Esophagus (tissue), 2 donors: ENCODE data around the gene PCAT6. TPM values are rescaled to one million over a fixed set of nuclear protein-coding genes. Genes with fewer than 3 reads are reported as not detected.

Source experiments
- H3K27ac ChIP-seq, 2 donors: one replicate each; pipeline ENCODE4 v1.5.1; 2013; ENCODE audit warnings: low read depth in 2 of 2, mild to moderate bottlenecking in 2 of 2, inconsistent platforms in 1 of 2, low read length in 1 of 2, moderate library complexity in 1 of 2
- H3K27me3 ChIP-seq, 2 donors: one replicate each; pipeline ENCODE4 v1.6.1; 2013; ENCODE audit warnings: low read length in 2 of 2, control low read depth in 1 of 2, mild to moderate bottlenecking in 1 of 2; ENCODE audit not compliant: insufficient read depth in 2 of 2, control insufficient read depth in 1 of 2
- H3K36me3 ChIP-seq, 2 donors: one replicate each; pipeline ENCODE4 v1.6.1; 2013; ENCODE audit warnings: low read length in 1 of 2; ENCODE audit not compliant: control insufficient read depth in 2 of 2, insufficient read depth in 2 of 2
- H3K4me1 ChIP-seq, 2 donors: one replicate each; pipeline ENCODE4 v1.6.1; 2013; ENCODE audit warnings: low read length in 1 of 2; ENCODE audit not compliant: control insufficient read depth in 2 of 2, insufficient read depth in 2 of 2
- H3K4me3 ChIP-seq, 2 donors: one replicate each; pipeline ENCODE4 v1.5.1; 2013; ENCODE audit warnings: low read length in 2 of 2, mild to moderate bottlenecking in 2 of 2, low read depth in 1 of 2, moderate library complexity in 1 of 2
- H3K9me3 ChIP-seq, 2 donors: one replicate each; pipeline ENCODE4 v1.6.1; 2013; ENCODE audit warnings: mild to moderate bottlenecking in 2 of 2, low read depth in 1 of 2, low read length in 1 of 2, moderate library complexity in 1 of 2; ENCODE audit not compliant: control insufficient read depth in 2 of 2, insufficient read depth in 1 of 2
- WGBS, 2 donors: extraction: QIAGEN DNeasy Blood & Tissue Kit; methylation state at CpG; one replicate each; pipeline ENCODE4 v1.1.7; 2013; 5-methylcytosine and 5-hydroxymethylcytosine counted together
- polyA plus RNA-seq, 2 donors: library from polyadenylated mRNA; stranded (reverse); fragments of 200-250 nt; gene quantifications; one replicate each; pipeline ENCODE4 v1.2.3, GENCODE V29; 2013
- donor health status: healthy with polysubstance abuse.
- donor health status: Bipolar disorder and iron deficiency.

The PCAT6 gene
- polyA plus RNA-seq, 2 donors: 4.1 to 8.9 TPM

GRCh38 chr1:202805886-202806844 is 4.6 kb upstream of the PCAT6 start:
- 21 to 23% methylated on average over 7 of the region's 7 CpGs for WGBS, 2 donors
- Histone ChIP-seq H3K36me3 (no peaks in the 10 kb centered on the region), H3K4me1 (peaks cover 0 to 2% of the 10 kb centered on the region in 2 donors), H3K4me3 (peak overlapping the region; percentile 69 to 93), H3K27ac (peak overlapping the region; percentile 86 to 90), H3K9me3 (no peaks in the 10 kb centered on the region), H3K27me3 (no peaks in the 10 kb centered on the region)

- Histone ChIP-seq H3K27me3 (no peaks in the 10 kb centered on the region), H3K4me1 (peaks cover 2 to 4% of the 10 kb centered on the region in 2 donors), H3K9me3 (no peaks in the 10 kb centered on the region), H3K4me3 (peak overlapping the region; percentile 69 to 93), H3K36me3 (no peaks in the 10 kb centered on the region), H3K27ac (peak overlapping the region; percentile 86 to 90)
- WGBS, 2 donors: 0 to 1% methylated on average over 48 to 51 of the region's 51 CpGs
Measured at GRCh38 chr1:202806845-202807450, 3.8 kb upstream of the PCAT6 start.

GRCh38 chr1:202807451-202807925 is 3.3 kb upstream of the PCAT6 start:
- H3K27ac ChIP-seq: peak overlapping the region; percentile 86 to 90
- peaks cover 3 to 10% of the 10 kb centered on the region in 2 donors for H3K4me1 ChIP-seq
- H3K9me3 ChIP-seq: no peaks in the 10 kb centered on the region
- no peaks in the 10 kb centered on the region for H3K27me3 ChIP-seq
- 0 to 1% methylated on average over 43 to 45 of the region's 45 CpGs for WGBS, 2 donors
- peak overlapping the region; percentile 69 to 93 for H3K4me3 ChIP-seq
- no peaks in the 10 kb centered on the region for H3K36me3 ChIP-seq

GRCh38 chr1:202807926-202808757 is 2.6 kb upstream of the PCAT6 start, which contains the start of gene KDM5B:
Gene KDM5B, minus strand, starts transcription at chr1:202808421. Its CDS starts 116 bp downstream, at chr1:202808305.
- Histone ChIP-seq H3K27ac (peak within 1 kb of the TSS; percentile 86 to 90), H3K4me1 (peaks cover 4 to 14% of the 10 kb centered on the region in 2 donors), H3K4me3 (peak within 1 kb of the TSS; percentile 69 to 93), H3K36me3 (no peaks in the 10 kb centered on the region), H3K27me3 (no peaks in the 10 kb centered on the region), H3K9me3 (no peaks in the 10 kb centered on the region)
- 1% methylated on average over 82 to 84 of the region's 84 CpGs for WGBS, 2 donors

- no peaks in the 10 kb centered on the region for H3K9me3 ChIP-seq
Measured at GRCh38 chr1:202809597-202810159, 1.1 kb upstream of the PCAT6 start.

GRCh38 chr1:202810193-202810614 is 550 bp upstream of the PCAT6 start:
- 6% methylated on average over 13 of the region's 13 CpGs for WGBS, 2 donors
- peak overlapping the region; percentile 67 to 82 for H3K4me3 ChIP-seq
- peak overlapping the region; percentile 86 to 93 for H3K27ac ChIP-seq
- no peaks in the 10 kb centered on the region for H3K27me3 ChIP-seq
- no peaks in the 10 kb centered on the region for H3K36me3 ChIP-seq
- H3K4me1 ChIP-seq: peaks cover 4 to 14% of the 10 kb centered on the region in 2 donors
- H3K9me3 ChIP-seq: no peaks in the 10 kb centered on the region

More at GRCh38 chr1:202809597-202810159, 1.1 kb upstream of the PCAT6 start:
- H3K4me1 ChIP-seq: peaks cover 4 to 14% of the 10 kb centered on the region in 2 donors
- no peak overlapping the region for H3K27ac ChIP-seq
- H3K27me3 ChIP-seq: no peaks in the 10 kb centered on the region
- no peak overlapping the region for H3K4me3 ChIP-seq
- 69 to 75% methylated on average over 15 of the region's 15 CpGs for WGBS, 2 donors
- H3K36me3 ChIP-seq: no peaks in the 10 kb centered on the region

DNA sequence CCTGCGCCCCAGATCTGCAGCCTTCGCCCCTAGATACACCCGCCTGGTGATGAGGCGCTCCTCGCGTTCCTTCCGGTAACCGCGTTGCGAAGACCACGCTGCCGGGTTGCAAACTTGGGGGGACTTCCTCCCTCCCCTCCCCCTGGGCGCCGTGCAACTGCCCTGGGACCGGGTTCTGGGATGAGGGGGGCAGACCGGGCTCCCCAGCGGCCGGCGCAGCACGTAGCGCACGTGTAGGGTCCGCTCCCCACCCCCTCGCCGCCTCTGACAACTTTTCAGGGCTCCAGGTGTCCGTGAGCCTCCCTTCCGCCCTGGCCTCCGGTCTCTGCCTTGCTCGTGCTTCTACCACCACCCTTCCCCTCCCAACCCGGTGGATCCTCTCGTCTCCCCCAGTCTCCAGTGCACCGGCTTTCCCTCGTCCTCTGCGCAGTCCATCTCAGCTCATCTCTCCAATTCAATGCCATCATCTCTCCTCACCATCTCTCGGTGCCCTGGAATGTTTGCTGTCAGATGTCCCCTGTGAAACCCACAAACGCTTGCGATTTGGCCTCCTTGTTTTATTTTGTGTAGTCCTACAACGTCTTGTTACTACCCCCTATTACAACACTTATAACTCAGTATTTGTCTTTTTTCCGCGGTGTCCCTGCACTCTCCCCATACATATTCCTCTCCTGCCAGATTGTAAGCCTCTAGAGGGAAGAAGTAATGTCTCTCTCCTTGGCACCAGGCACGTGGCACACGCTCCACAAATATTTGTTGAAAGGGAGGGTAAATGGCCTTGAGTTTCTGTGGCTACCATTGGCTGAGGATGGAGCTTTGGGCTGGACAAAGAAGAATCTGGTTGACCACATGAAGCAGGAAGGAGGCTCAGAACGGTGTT is 782 bp downstream of the PCAT6 start:
- Histone ChIP-seq H3K27ac (peak overlapping the region; percentile 62 to 93), H3K36me3 (no peaks in the 10 kb centered on the region), H3K4me3 (peak overlapping the region; percentile 65 to 82), H3K9me3 (no peaks in the 10 kb centered on the region), H3K27me3 (no peaks in the 10 kb centered on the region), H3K4me1 (peaks cover 4 to 14% of the 10 kb centered on the region in 2 donors)
- 6 to 7% methylated on average over 40 to 43 of the region's 43 CpGs for WGBS, 2 donors

DNA sequence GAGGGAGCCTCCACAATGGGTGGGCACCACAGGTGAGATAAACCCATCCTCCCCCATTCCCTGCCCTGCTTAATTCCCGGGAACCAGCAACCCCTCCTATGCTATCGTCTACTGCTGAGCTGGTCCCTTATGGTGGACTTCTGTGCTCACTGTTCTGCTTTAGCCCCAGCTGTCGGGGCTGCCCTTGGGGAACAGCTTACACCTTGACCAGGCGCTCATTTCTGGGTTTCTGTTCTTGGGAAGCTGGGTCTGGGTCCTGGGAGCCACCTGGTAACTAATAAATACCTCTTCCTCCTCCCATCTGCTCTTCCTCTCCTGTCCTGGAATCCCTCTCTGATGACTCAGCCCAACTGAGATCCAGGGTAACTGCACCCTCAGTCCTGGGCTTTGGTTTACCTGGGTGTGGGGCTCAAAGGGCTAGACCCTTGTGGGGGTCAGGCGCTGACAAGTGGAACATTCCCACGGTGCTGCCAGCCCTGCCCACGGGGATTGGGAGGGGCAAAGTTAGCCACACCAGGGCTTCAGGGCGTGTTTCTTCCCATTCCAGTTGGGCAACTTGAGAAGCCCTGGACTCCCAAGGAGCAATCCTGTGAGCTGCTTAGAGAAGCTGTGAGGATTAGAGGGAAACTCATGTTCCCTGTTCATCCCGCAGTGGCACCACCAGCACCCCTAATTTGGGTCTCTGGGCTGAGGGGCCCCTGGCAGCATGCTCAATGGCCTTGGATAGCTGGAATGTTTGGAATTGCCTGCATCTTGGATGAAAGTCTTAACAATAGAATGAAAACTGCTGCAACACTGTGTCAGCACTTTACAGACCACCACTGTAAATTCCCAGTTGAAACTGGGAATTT is 1.6 kb downstream of the PCAT6 start:
- H3K27me3 ChIP-seq: no peaks in the 10 kb centered on the region
- no peaks in the 10 kb centered on the region for H3K9me3 ChIP-seq
- 56 to 57% methylated on average over 9 of the region's 9 CpGs for WGBS, 2 donors
- H3K36me3 ChIP-seq: no peaks in the 10 kb centered on the region
- peaks cover 4 to 14% of the 10 kb centered on the region in 2 donors for H3K4me1 ChIP-seq
- peak overlapping the region; percentile 14 to 16 for H3K4me3 ChIP-seq
- peak overlapping the region; percentile 54 to 93 for H3K27ac ChIP-seq
